ENCODE measurements around the gene VPS35L. TPM values are rescaled to one million over a fixed set of nuclear protein-coding genes. Genes with fewer than 3 reads are reported as not detected.
A peak's percentile ranks its signal among the peaks of the same experiment; 100 is the strongest.

Gene VPS35L
- total and polyA plus RNA-seq, 7 experiments from 2014 or later: 38.6 to 52.0 (median 46.6) TPM

DNA sequence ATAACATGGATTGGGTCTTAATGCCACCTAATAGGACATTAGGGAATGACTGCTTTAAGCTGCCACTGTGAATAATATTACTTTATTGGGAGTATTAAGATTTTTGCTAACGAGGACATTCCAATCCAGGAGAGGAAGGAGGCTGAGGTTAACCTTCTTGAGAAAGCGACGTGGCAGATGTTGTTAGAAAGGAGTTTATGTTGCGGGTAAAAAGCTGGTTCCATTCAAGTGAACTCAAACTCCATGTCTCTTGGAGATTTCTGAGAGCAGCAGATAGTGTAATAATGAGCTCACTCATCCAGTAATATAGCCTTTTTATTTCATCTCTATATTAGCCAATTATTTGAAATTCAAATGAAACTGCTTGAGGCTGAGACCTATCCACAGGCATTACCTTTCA, 87.0 kb downstream of the VPS35L start:
- Mint-ChIP-seq H3K36me3 (peaks cover 0 to 38% (median 32%) of the 10 kb centered on the region in 5 donors), H3K4me3 (no peak overlapping the region), H3K4me1 (peaks cover 9 to 25% (median 13%) of the 10 kb centered on the region in 7 donors), H3K27me3 (no peaks in the 10 kb centered on the region), H3K9me3 (no peaks in the 10 kb centered on the region), H3K27ac (no peak overlapping the region)
- DNase-seq (no peak), ATAC-seq (no peak)
- ChIA-PET CTCF (no interaction called here), POLR2A (interaction anchor here (1.0 kb wide), 1 partner anchor 51 kb away, joined by 3 read pairs; no protein-coding TSS in a partner anchor)
- Histone ChIP-seq H3K9me3 (ENCODE audit: control insufficient read depth in 2 of 3, low read length in 3 of 3) (no peaks in the 10 kb centered on the region), H3K4me1 (ENCODE audit: control insufficient read depth in 2 of 2, insufficient read depth in 2 of 2, low read length in 2 of 2) (peaks cover 0 to 12% of the 10 kb centered on the region in 2 donors), H3K4me3 (ENCODE audit: low read length) (no peak overlapping the region), H3K36me3 (ENCODE audit: control insufficient read depth in 2 of 3, insufficient read depth in 3 of 3, low read length in 3 of 3) (peaks cover 3 to 21% (median 6%) of the 10 kb centered on the region in 3 experiments), H3K27ac (ENCODE audit: low read depth, low read length) (no peak overlapping the region), H3K27me3 (ENCODE audit: control insufficient read depth in 2 of 2, insufficient read depth in 2 of 2, low read length in 2 of 2) (no peaks in the 10 kb centered on the region)
- intact Hi-C loops (cut with micrococcal nuclease): no loop called here

GRCh38 chr16:19644877-19645276, 89.4 kb downstream of the VPS35L start:
- POLR2A ChIA-PET: no interaction called here
- Histone ChIP-seq H3K27me3 (ENCODE audit: control insufficient read depth in 2 of 2, insufficient read depth in 2 of 2, low read length in 2 of 2) (no peaks in the 10 kb centered on the region), H3K9me3 (ENCODE audit: control insufficient read depth in 2 of 3, low read length in 3 of 3) (no peaks in the 10 kb centered on the region), H3K4me3 (ENCODE audit: low read length) (no peak overlapping the region), H3K4me1 (ENCODE audit: control insufficient read depth in 2 of 2, insufficient read depth in 2 of 2, low read length in 2 of 2) (peaks cover 0 to 10% of the 10 kb centered on the region in 2 donors), H3K36me3 (ENCODE audit: control insufficient read depth in 2 of 3, insufficient read depth in 3 of 3, low read length in 3 of 3) (peaks cover 3 to 23% (median 6%) of the 10 kb centered on the region in 3 experiments), H3K27ac (ENCODE audit: low read depth, low read length) (no peak overlapping the region)
- no peak for DNase-seq
- H3K4me3 Mint-ChIP-seq: no peak overlapping the region
- H3K9me3 Mint-ChIP-seq: no peaks in the 10 kb centered on the region
- H3K36me3 Mint-ChIP-seq: peaks cover 0 to 39% (median 35%) of the 10 kb centered on the region in 5 donors
- no peak for ATAC-seq
- CTCF ChIA-PET: no interaction called here
- peak overlapping the region in 1 of 9 donors; percentile 9 for H3K27ac Mint-ChIP-seq
- peaks cover 7 to 9% (median 9%) of the 10 kb centered on the region in 7 donors for H3K4me1 Mint-ChIP-seq
- no peaks in the 10 kb centered on the region for H3K27me3 Mint-ChIP-seq
- intact Hi-C loops (cut with micrococcal nuclease): no loop called here

DNA sequence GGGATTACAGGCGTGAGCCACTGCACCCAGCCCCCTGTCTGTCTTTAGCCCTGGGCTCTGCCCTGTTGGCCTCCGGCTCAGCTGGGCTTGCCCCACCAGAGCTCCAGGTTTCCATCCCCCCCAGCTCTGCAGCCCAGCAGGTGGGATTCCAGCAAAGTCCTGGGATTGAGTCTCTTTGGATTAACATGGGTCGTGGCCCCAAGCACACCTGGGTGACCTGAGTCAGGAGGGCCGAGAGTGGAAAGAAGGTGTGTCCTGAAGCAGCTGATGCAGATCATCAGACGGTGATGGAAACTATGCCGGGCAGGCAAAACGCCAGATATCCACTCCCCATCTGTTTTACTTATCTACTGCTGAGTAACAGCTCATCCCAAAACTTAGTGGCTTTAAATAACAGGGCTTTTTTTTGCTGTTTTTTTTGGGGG, 90.1 kb downstream of the VPS35L start:
- no peaks in the 10 kb centered on the region for H3K27me3 Mint-ChIP-seq
- H3K4me3 Mint-ChIP-seq: no peak overlapping the region
- ChIA-PET POLR2A (no interaction called here), CTCF (no interaction called here)
- Histone ChIP-seq H3K27me3 (ENCODE audit: control insufficient read depth in 2 of 2, insufficient read depth in 2 of 2, low read length in 2 of 2) (no peaks in the 10 kb centered on the region), H3K4me3 (ENCODE audit: low read length) (no peak overlapping the region), H3K9me3 (ENCODE audit: control insufficient read depth in 2 of 3, low read length in 3 of 3) (no peaks in the 10 kb centered on the region), H3K4me1 (ENCODE audit: control insufficient read depth in 2 of 2, insufficient read depth in 2 of 2, low read length in 2 of 2) (peaks cover 0 to 3% of the 10 kb centered on the region in 2 donors), H3K36me3 (ENCODE audit: control insufficient read depth in 2 of 3, insufficient read depth in 3 of 3, low read length in 3 of 3) (peaks cover 3 to 23% (median 6%) of the 10 kb centered on the region in 3 experiments), H3K27ac (ENCODE audit: low read depth, low read length) (no peak overlapping the region)
- H3K4me1 Mint-ChIP-seq: peaks cover under 1 to 3% (median 2%) of the 10 kb centered on the region in 7 donors
- ATAC-seq: no peak
- no peaks in the 10 kb centered on the region for H3K9me3 Mint-ChIP-seq
- H3K36me3 Mint-ChIP-seq: peaks cover 0 to 45% (median 30%) of the 10 kb centered on the region in 5 donors
- no peak for DNase-seq
- no peak overlapping the region for H3K27ac Mint-ChIP-seq
- intact Hi-C loops (cut with micrococcal nuclease): no loop called here

DNA sequence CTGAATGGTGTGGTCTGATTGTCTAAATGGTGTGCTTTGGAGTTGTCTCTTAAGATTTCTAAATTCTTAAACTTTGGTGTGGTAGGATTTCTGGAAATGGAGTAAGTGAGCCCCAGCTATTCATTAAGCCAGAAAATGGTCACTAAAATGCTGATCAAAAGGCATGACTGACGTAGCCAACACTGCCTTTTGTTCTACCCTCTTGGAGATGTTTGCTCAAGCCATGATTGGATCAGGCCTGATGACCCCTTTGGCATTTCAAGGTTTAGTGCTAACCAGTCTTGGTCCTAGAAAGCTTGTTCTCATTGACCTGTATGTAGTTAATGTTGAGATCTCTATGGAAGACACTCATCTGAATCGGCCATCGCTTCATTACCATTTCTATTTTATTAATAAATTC, 94.5 kb downstream of the VPS35L start:
- ATAC-seq: no peak
- Mint-ChIP-seq H3K4me1 (peaks cover 0 to 2% (median 0%) of the 10 kb centered on the region in 7 donors), H3K27me3 (no peaks in the 10 kb centered on the region), H3K36me3 (peaks cover 14 to 57% (median 39%) of the 10 kb centered on the region in 5 donors), H3K4me3 (no peak overlapping the region), H3K27ac (peak overlapping the region in 1 of 9 donors; percentile 20), H3K9me3 (no peaks in the 10 kb centered on the region)
- no peaks in the 10 kb centered on the region for H3K4me1 ChIP-seq (ENCODE audit: control insufficient read depth in 2 of 2, insufficient read depth in 2 of 2, low read length in 2 of 2)
- no peak overlapping the region for H3K27ac ChIP-seq (ENCODE audit: low read depth, low read length)
- ChIA-PET CTCF (no interaction called here), POLR2A (no interaction called here)
- H3K9me3 ChIP-seq (ENCODE audit: control insufficient read depth in 2 of 3, low read length in 3 of 3): no peaks in the 10 kb centered on the region
- no peaks in the 10 kb centered on the region for H3K27me3 ChIP-seq (ENCODE audit: control insufficient read depth in 2 of 2, insufficient read depth in 2 of 2, low read length in 2 of 2)
- no peak overlapping the region for H3K4me3 ChIP-seq (ENCODE audit: low read length)
- intact Hi-C loops (cut with micrococcal nuclease): no loop called here
- no peak for DNase-seq
- peaks cover 4 to 40% (median 6%) of the 10 kb centered on the region in 3 experiments for H3K36me3 ChIP-seq (ENCODE audit: control insufficient read depth in 2 of 3, insufficient read depth in 3 of 3, low read length in 3 of 3)

- no peaks in the 10 kb centered on the region for H3K4me1 ChIP-seq (ENCODE audit: control insufficient read depth in 2 of 2, insufficient read depth in 2 of 2, low read length in 2 of 2)
- Mint-ChIP-seq H3K36me3 (peaks cover 17 to 71% (median 49%) of the 10 kb centered on the region in 5 donors), H3K27ac (no peak overlapping the region), H3K4me1 (peaks cover 0 to 2% (median 0%) of the 10 kb centered on the region in 7 donors), H3K4me3 (no peak overlapping the region), H3K9me3 (peaks cover 0 to 2% (median 0%) of the 10 kb centered on the region in 11 donors), H3K27me3 (no peaks in the 10 kb centered on the region)
- H3K27ac ChIP-seq (ENCODE audit: low read depth, low read length): no peak overlapping the region
- intact Hi-C loops (cut with micrococcal nuclease): no loop called here
- ChIA-PET CTCF (interaction anchor here (0.6 kb wide), 1 partner anchor 1875 kb away, joined by 3 read pairs; no protein-coding TSS in a partner anchor), POLR2A (interaction anchor here (0.6 kb wide), 1 partner anchor 10 kb away, joined by 4 read pairs; no protein-coding TSS in a partner anchor)
- DNase-seq (no peak), ATAC-seq (no peak)
- H3K36me3 ChIP-seq (ENCODE audit: control insufficient read depth in 2 of 3, insufficient read depth in 3 of 3, low read length in 3 of 3): peaks cover 4 to 39% (median 6%) of the 10 kb centered on the region in 3 experiments
- no peaks in the 10 kb centered on the region for H3K27me3 ChIP-seq (ENCODE audit: control insufficient read depth in 2 of 2, insufficient read depth in 2 of 2, low read length in 2 of 2)
- no peaks in the 10 kb centered on the region for H3K9me3 ChIP-seq (ENCODE audit: control insufficient read depth in 2 of 3, low read length in 3 of 3)
- no peak overlapping the region for H3K4me3 ChIP-seq (ENCODE audit: low read length)
Measured at GRCh38 chr16:19654147-19654546, 98.6 kb downstream of the VPS35L start.

DNA sequence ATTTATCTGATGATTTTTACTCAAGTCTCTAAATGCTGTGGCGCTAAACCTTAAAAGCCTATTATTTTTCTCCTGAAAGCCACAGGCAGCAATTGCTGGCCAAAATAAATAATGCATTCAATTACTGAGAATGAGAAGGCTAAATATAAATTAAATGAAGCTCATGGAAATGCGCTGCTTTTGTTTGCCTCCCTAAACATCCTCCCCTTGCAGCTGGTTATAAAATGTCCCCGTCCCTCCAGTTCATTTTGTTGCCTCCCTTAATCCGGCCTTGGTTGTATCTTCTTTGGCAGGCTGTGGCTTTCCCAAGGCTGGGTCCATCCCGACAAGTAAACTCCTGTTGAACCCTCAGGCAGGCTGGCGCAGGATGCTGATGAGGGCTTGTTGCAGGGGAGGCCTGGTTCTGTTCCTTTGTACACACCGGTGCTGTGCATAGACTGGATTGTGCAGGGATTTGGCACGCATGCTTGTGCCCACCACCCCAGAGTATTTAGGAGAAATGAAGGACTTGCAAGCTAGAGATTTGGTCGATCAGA, 99.8 kb downstream of the VPS35L start:
- no peaks in the 10 kb centered on the region for H3K9me3 ChIP-seq (ENCODE audit: control insufficient read depth in 2 of 3, low read length in 3 of 3)
- H3K27ac ChIP-seq (ENCODE audit: low read depth, low read length): no peak overlapping the region
- H3K4me3 ChIP-seq (ENCODE audit: low read length): no peak overlapping the region
- H3K9me3 Mint-ChIP-seq: peaks cover 0 to 2% (median 0%) of the 10 kb centered on the region in 11 donors
- ChIA-PET CTCF (no interaction called here), POLR2A (interaction anchor here (0.7 kb wide), 1 partner anchor 40 kb away, joined by 3 read pairs; no protein-coding TSS in a partner anchor)
- no peaks in the 10 kb centered on the region for H3K4me1 ChIP-seq (ENCODE audit: control insufficient read depth in 2 of 2, insufficient read depth in 2 of 2, low read length in 2 of 2)
- no peak overlapping the region for H3K4me3 Mint-ChIP-seq
- peak overlapping the region in 1 of 9 donors; percentile 37 for H3K27ac Mint-ChIP-seq
- no peaks in the 10 kb centered on the region for H3K27me3 ChIP-seq (ENCODE audit: control insufficient read depth in 2 of 2, insufficient read depth in 2 of 2, low read length in 2 of 2)
- DNase-seq (no peak), ATAC-seq (no peak)
- peaks cover 0 to 2% (median 0%) of the 10 kb centered on the region in 7 donors for H3K4me1 Mint-ChIP-seq
- H3K27me3 Mint-ChIP-seq: no peaks in the 10 kb centered on the region
- peaks cover 17 to 71% (median 52%) of the 10 kb centered on the region in 5 donors for H3K36me3 Mint-ChIP-seq
- intact Hi-C loops (cut with micrococcal nuclease): no loop called here
- peaks cover 4 to 39% (median 6%) of the 10 kb centered on the region in 3 experiments for H3K36me3 ChIP-seq (ENCODE audit: control insufficient read depth in 2 of 3, insufficient read depth in 3 of 3, low read length in 3 of 3)

GRCh38 chr16:19657831-19658230, 102.3 kb downstream of the VPS35L start:
- Histone ChIP-seq H3K4me1 (ENCODE audit: control insufficient read depth in 2 of 2, insufficient read depth in 2 of 2, low read length in 2 of 2) (no peaks in the 10 kb centered on the region), H3K9me3 (ENCODE audit: control insufficient read depth in 2 of 3, low read length in 3 of 3) (no peaks in the 10 kb centered on the region), H3K4me3 (ENCODE audit: low read length) (no peak overlapping the region), H3K36me3 (ENCODE audit: control insufficient read depth in 2 of 3, insufficient read depth in 3 of 3, low read length in 3 of 3) (peaks cover under 1 to 31% (median 3%) of the 10 kb centered on the region in 3 experiments), H3K27me3 (ENCODE audit: control insufficient read depth in 2 of 2, insufficient read depth in 2 of 2, low read length in 2 of 2) (no peaks in the 10 kb centered on the region), H3K27ac (ENCODE audit: low read depth, low read length) (no peak overlapping the region)
- Mint-ChIP-seq H3K27ac (peak overlapping the region in 1 of 9 donors; percentile 32), H3K9me3 (peaks cover 0 to 2% (median 0%) of the 10 kb centered on the region in 11 donors), H3K36me3 (peaks cover 15 to 74% (median 48%) of the 10 kb centered on the region in 5 donors), H3K4me1 (no peaks in the 10 kb centered on the region), H3K27me3 (no peaks in the 10 kb centered on the region), H3K4me3 (no peak overlapping the region)
- intact Hi-C loops (cut with micrococcal nuclease): no loop called here
- CTCF ChIA-PET: no interaction called here
- POLR2A ChIA-PET: no interaction called here
- ATAC-seq: no peak
- DNase-seq: no peak
